Lung (tissue), 12 donors: ENCODE results near the gene DLX5. TPM values are rescaled to one million over a fixed set of nuclear protein-coding genes. Genes with fewer than 3 reads are reported as not detected.

Experiments used
- ATAC-seq: fragments of 200-7000 bp; cut with Tn5 transposase; one replicate; pipeline ENCODE4 v1.9.1; 2020; ENCODE audit warnings: moderate number of reproducible peaks; ENCODE audit not compliant: insufficient read depth, low FRiP score
- DNase-seq, 3 donors: peaks; one replicate each; pipeline ENCODE4 v3.0.0-alpha.2; 2013 to 2017
- H3K27ac ChIP-seq, 2 donors: one replicate each; pipeline ENCODE4 v1.5.1; 2013; ENCODE audit warnings: mild to moderate bottlenecking in 2 of 2, moderate library complexity in 2 of 2, control low read depth in 1 of 2, inconsistent platforms in 1 of 2, low read depth in 1 of 2, low read length in 1 of 2
- H3K27me3 ChIP-seq, 3 donors: one replicate each; pipeline ENCODE4 v1.5.1; 2013; ENCODE audit warnings: low read length in 2 of 3; ENCODE audit not compliant: control insufficient read depth in 3 of 3, insufficient read depth in 3 of 3
- H3K36me3 ChIP-seq, 4 donors: one replicate each; pipeline ENCODE4 v1.5.1; 2013; ENCODE audit warnings: low read length in 4 of 4, mild to moderate bottlenecking in 1 of 4, moderate library complexity in 1 of 4; ENCODE audit not compliant: control insufficient read depth in 4 of 4, insufficient read depth in 4 of 4
- H3K4me1 ChIP-seq, 5 donors: one replicate each; pipeline ENCODE4 v1.5.1; 2013; ENCODE audit warnings: low read length in 5 of 5, mild to moderate bottlenecking in 2 of 5, moderate library complexity in 1 of 5; ENCODE audit not compliant: control insufficient read depth in 5 of 5, insufficient read depth in 5 of 5
- H3K4me3 ChIP-seq: one replicate; pipeline ENCODE4 v1.5.1; 2013; ENCODE audit warnings: mild to moderate bottlenecking, control low read depth, moderate library complexity
- H3K9ac ChIP-seq, 2 donors: one replicate each; pipeline ENCODE4 v1.5.1; 2013; ENCODE audit warnings: low read length in 2 of 2, control low read depth in 1 of 2; ENCODE audit not compliant: insufficient read depth in 1 of 2
- H3K9me3 ChIP-seq, 4 donors: one replicate each; pipeline ENCODE4 v1.5.1; 2013; ENCODE audit warnings: low read length in 3 of 4, mild to moderate bottlenecking in 1 of 4, moderate library complexity in 1 of 4; ENCODE audit not compliant: control insufficient read depth in 4 of 4, insufficient read depth in 3 of 4
- CTCF ChIP-seq: IDR thresholded peaks from 2 replicates; pipeline ENCODE4 v1.5.1; 2012; ENCODE audit warnings: mild to moderate bottlenecking; ENCODE audit errors: control extremely low read depth, extremely low read depth
- WGBS, 2 donors: extraction: QIAGEN DNeasy Blood & Tissue Kit; methylation state at CpG; one replicate each; pipeline ENCODE4 v1.1.7; 2013; 5-methylcytosine and 5-hydroxymethylcytosine counted together
- polyA plus RNA-seq, 2 donors: library from polyadenylated mRNA; stranded (reverse); fragments of 200-250 nt; gene quantifications; one replicate each; pipeline ENCODE4 v1.2.1, GENCODE V29; 2013
- total RNA-seq, 2 donors: library from RNA; depleted of rRNA in 1 of 2; stranded (reverse); fragments of >200 nt in 1 of 2; gene quantifications; one replicate each; pipeline ENCODE4 v1.2.1, GENCODE V29; 2014 to 2021
- donor health status: control.
- donor health status: control.
- donor health status: Bipolar disorder and iron deficiency.
- donor health status: healthy.
- donor health status: DM: yes; HTN: yes; CAD: no.

DLX5 gene
- total and polyA plus RNA-seq, 4 donors = 0.18 to 1.1 (median 0.22) TPM; not detected in 1

- Histone ChIP-seq H3K27me3 (peaks cover 0 to 76% (median 72%) of the 10 kb centered on the region in 3 donors), H3K9me3 (peaks cover 0 to 5% (median 0%) of the 10 kb centered on the region in 4 donors), H3K4me1 (no peaks in the 10 kb centered on the region), H3K9ac (no peak overlapping the region), H3K36me3 (no peaks in the 10 kb centered on the region), H3K27ac (no peak overlapping the region), H3K4me3 (no peak overlapping the region)
- no peak for ATAC-seq
- no peak for DNase-seq
- WGBS, 2 donors = 62 to 63% methylated on average over 1 of the region's 1 CpG
- TF ChIP-seq CTCF = no peak
Observed at GRCh38 chr7:96986901-96987300, 37.7 kb downstream of the DLX5 start.

- H3K4me1 ChIP-seq = no peaks in the 10 kb centered on the region
- no peak overlapping the region for H3K27ac ChIP-seq
- H3K4me3 ChIP-seq = no peak overlapping the region
- ATAC-seq = no peak
- peaks cover 0 to 67% (median 63%) of the 10 kb centered on the region in 3 donors for H3K27me3 ChIP-seq
- no peak for TF ChIP-seq CTCF
- DNase-seq = no peak
- WGBS, 2 donors = 44 to 54% methylated on average over 1 of the region's 1 CpG
- H3K9me3 ChIP-seq = peaks cover 0 to 5% (median 0%) of the 10 kb centered on the region in 4 donors
- H3K36me3 ChIP-seq = no peaks in the 10 kb centered on the region
- H3K9ac ChIP-seq = no peak overlapping the region
Observed at GRCh38 chr7:96985992-96986391, 38.6 kb downstream of the DLX5 start.

GRCh38 chr7:96982586-96982985, 42.0 kb downstream of the DLX5 start:
- Histone ChIP-seq H3K9ac (no peak overlapping the region), H3K27ac (no peak overlapping the region), H3K9me3 (peaks cover 0 to 3% (median 0%) of the 10 kb centered on the region in 4 donors), H3K27me3 (peaks cover 0 to 34% (median 33%) of the 10 kb centered on the region in 3 donors), H3K4me1 (no peaks in the 10 kb centered on the region), H3K4me3 (no peak overlapping the region), H3K36me3 (no peaks in the 10 kb centered on the region)
- no peak for TF ChIP-seq CTCF
- WGBS, 2 donors = 93 to 96% methylated on average over 1 of the region's 1 CpG
- no peak for DNase-seq
- ATAC-seq = no peak

GRCh38 chr7:96979551-96980276, 44.9 kb downstream of the DLX5 start:
- no peaks in the 10 kb centered on the region for H3K4me1 ChIP-seq
- TF ChIP-seq CTCF = no peak
- DNase-seq = no peak
- H3K27me3 ChIP-seq = peaks cover 0 to 15% (median 10%) of the 10 kb centered on the region in 3 donors
- H3K27ac ChIP-seq = no peak overlapping the region
- WGBS, 2 donors = 90 to 93% methylated on average over 2 of the region's 2 CpGs
- no peak overlapping the region for H3K9ac ChIP-seq
- H3K36me3 ChIP-seq = no peaks in the 10 kb centered on the region
- H3K9me3 ChIP-seq = peaks cover 0 to 3% (median 0%) of the 10 kb centered on the region in 4 donors
- ATAC-seq = no peak
- H3K4me3 ChIP-seq = no peak overlapping the region
